Breast epithelium (tissue), 4 donors: ENCODE measurements around the gene ATM. TPM values are rescaled to one million over a fixed set of nuclear protein-coding genes. Genes with fewer than 3 reads are reported as not detected.
"Not testable (repeated sequence)": the region's sequence is repeated elsewhere in the genome, so short reads cannot be mapped to it uniquely, and the experiment has no call there.

ENCODE experiments used
- DNase-seq, 2 donors: peaks; one replicate each; pipeline ENCODE4 v3.0.0-alpha.2; 2019; ENCODE audit warnings: low spot score in 2 of 2
- H3K27ac ChIP-seq, 2 donors: fragments of 200-600 bp; sonication (generic) in 1 of 2; one replicate each; pipeline ENCODE4 v1.5.1; 2016 to 2019; ENCODE audit warnings: mild to moderate bottlenecking in 1 of 2
- H3K27me3 ChIP-seq, 2 donors: fragments of 200-600 bp; sonication (generic) in 1 of 2; one replicate each; pipeline versions ENCODE4 v1.5.1 to v1.6.0; 2017 to 2019; ENCODE audit warnings: control low read depth in 1 of 2, mild to moderate bottlenecking in 1 of 2
- H3K36me3 ChIP-seq: fragments of 200-600 bp; one replicate; pipeline ENCODE4 v1.5.1; 2019
- H3K4me1 ChIP-seq, 2 donors: fragments of 200-600 bp; sonication (generic); one replicate each; pipeline ENCODE4 v1.5.1; 2016 to 2019; ENCODE audit warnings: control low read depth in 1 of 2
- H3K4me3 ChIP-seq, 3 donors: fragments of 200-600 bp; sonication (generic); 1 replicate in 2 of 3; 2 replicates in 1 of 3; pipeline ENCODE4 v1.5.1; 2016 to 2019; ENCODE audit warnings: mild to moderate bottlenecking in 3 of 3, moderate library complexity in 2 of 3
- H3K9me3 ChIP-seq, 2 donors: fragments of 200-600 bp; sonication (generic) in 1 of 2; one replicate each; pipeline ENCODE4 v1.5.1; 2016 to 2019; ENCODE audit warnings: control low read depth in 1 of 2
- POLR2A ChIP-seq: fragments of 450-650 bp; IDR thresholded peaks from one replicate; pipeline ENCODE4 v1.6.1; 2016; ENCODE audit warnings: antibody characterized with exemption, mild to moderate bottlenecking, moderate library complexity
- POLR2AphosphoS5 ChIP-seq, 3 donors: sonication (generic); formaldehyde crosslinking; IDR thresholded peaks; one replicate each; pipeline ENCODE4 v1.6.1; 2017; ENCODE audit warnings: antibody characterized with exemption in 3 of 3
- intact Hi-C: fragments of 100-400 bp; cut with DNase I; formaldehyde crosslinking; loops from one replicate; pipeline ENCODE4 v1.15.1; 2023; ENCODE audit warnings: low total_unique reads
- total RNA-seq, 3 donors: library from RNA; depleted of rRNA; stranded (reverse); fragments of >200 nt; gene quantifications; one replicate each; pipeline ENCODE4 v1.1.0, GENCODE V29; 2016
- TF ChIP-seq, protein P1 (sequence below), 3 donors: fragments of 450-650 bp; IDR thresholded peaks; one replicate each; pipeline ENCODE4 v1.5.1; 2016 to 2017; ENCODE audit warnings: antibody characterized with exemption in 3 of 3, mild to moderate bottlenecking in 3 of 3, moderate library complexity in 3 of 3

Gene ATM
- total RNA-seq, 3 donors from 2014 or later, result 84.7 to 117 (median 91.4) TPM

DNA sequence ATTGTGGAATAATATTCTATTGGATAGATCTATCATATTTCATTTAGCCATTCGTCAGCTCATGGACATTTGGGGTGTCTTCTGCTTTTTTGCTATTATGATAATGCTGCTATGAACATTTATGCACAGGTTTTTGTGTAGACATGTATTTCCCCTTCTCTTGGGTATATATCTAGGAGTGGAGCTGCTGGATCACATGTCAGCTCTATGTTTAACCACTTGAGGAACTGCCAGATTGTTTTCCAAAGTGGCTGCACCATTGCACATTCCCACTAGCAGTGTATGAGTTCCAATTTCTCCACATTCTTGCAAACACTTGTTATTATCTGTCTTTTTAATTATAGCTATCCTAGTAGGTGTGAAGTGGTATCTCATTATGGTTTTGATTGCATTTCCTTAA lies 169.5 kb downstream of the ATM start:
- DNase-seq, result no peak
- TF ChIP-seq POLR2AphosphoS5 (IDR thresholded peaks at IDR 0.05) (no peak), POLR2A (no peak)
- TF ChIP-seq, protein P1, sequence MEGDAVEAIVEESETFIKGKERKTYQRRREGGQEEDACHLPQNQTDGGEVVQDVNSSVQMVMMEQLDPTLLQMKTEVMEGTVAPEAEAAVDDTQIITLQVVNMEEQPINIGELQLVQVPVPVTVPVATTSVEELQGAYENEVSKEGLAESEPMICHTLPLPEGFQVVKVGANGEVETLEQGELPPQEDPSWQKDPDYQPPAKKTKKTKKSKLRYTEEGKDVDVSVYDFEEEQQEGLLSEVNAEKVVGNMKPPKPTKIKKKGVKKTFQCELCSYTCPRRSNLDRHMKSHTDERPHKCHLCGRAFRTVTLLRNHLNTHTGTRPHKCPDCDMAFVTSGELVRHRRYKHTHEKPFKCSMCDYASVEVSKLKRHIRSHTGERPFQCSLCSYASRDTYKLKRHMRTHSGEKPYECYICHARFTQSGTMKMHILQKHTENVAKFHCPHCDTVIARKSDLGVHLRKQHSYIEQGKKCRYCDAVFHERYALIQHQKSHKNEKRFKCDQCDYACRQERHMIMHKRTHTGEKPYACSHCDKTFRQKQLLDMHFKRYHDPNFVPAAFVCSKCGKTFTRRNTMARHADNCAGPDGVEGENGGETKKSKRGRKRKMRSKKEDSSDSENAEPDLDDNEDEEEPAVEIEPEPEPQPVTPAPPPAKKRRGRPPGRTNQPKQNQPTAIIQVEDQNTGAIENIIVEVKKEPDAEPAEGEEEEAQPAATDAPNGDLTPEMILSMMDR (IDR thresholded peaks at IDR 0.05), result no peak
- Histone ChIP-seq H3K4me3 (no peak overlapping the region), H3K4me1 (no peaks in the 10 kb centered on the region), H3K27ac (no peak overlapping the region), H3K27me3 (no peaks in the 10 kb centered on the region), H3K9me3 (no peaks in the 10 kb centered on the region), H3K36me3 (no peaks in the 10 kb centered on the region)
- intact Hi-C loops, result loop anchor here (5.0 kb wide), 1 partner anchor 830 kb away; no protein-coding TSS in a partner anchor

- DNase-seq, result no peak
- Histone ChIP-seq H3K27me3 (no peaks in the 10 kb centered on the region), H3K4me1 (no peaks in the 10 kb centered on the region), H3K36me3 (no peaks in the 10 kb centered on the region), H3K4me3 (no peak overlapping the region), H3K9me3 (no peaks in the 10 kb centered on the region), H3K27ac (no peak overlapping the region)
- TF ChIP-seq POLR2AphosphoS5 (IDR thresholded peaks at IDR 0.05) (no peak), POLR2A (no peak)
- TF ChIP-seq, protein P1 (IDR thresholded peaks at IDR 0.05), result no peak
- intact Hi-C loops, result loop anchor here (5.0 kb wide), 1 partner anchor 829 kb away; no protein-coding TSS in a partner anchor
These were observed 170.2 kb downstream of the ATM start for GRCh38 chr11:108393046-108393445.

GRCh38 chr11:108394744-108395284 lies 171.9 kb downstream of the ATM start:
- intact Hi-C loops, result loop anchor here (5.0 kb wide), 1 partner anchor 827 kb away; no protein-coding TSS in a partner anchor
- no peak for TF ChIP-seq POLR2A
- TF ChIP-seq POLR2AphosphoS5 (IDR thresholded peaks at IDR 0.05), result no peak
- TF ChIP-seq, protein P1 (IDR thresholded peaks at IDR 0.05), result no peak
- H3K27me3 ChIP-seq, result no peaks in the 10 kb centered on the region

DNA sequence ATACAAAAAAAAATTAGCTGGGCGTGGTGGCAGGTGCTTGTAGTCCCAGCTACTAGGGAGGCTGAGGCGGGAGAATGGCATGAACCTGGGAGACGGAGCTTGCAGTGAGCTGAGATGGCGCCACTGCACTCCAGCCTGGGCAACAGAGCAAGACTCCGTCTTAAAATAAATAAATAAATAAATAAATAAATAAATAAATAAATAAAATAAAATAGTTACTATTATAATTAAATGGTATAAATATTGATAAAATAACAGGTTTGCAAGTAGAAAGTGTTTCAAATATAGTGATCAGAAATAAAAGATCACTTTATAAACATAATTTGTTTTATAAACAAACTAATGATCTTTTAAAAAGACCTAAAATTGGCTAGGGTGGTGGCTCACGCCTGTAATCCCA lies 173.8 kb downstream of the ATM start:
- DNase-seq, intact Hi-C loops, H3K4me3 ChIP-seq, H3K4me1 ChIP-seq, H3K27me3 ChIP-seq, H3K9me3 ChIP-seq, H3K36me3 ChIP-seq, H3K27ac ChIP-seq: not testable (repeated sequence)

More at GRCh38 chr11:108394744-108395284, 171.9 kb downstream of the ATM start:
- H3K27ac ChIP-seq, result no peak overlapping the region
- no peaks in the 10 kb centered on the region for H3K36me3 ChIP-seq
- no peak overlapping the region for H3K4me3 ChIP-seq
- no peak for DNase-seq
- H3K4me1 ChIP-seq, result no peaks in the 10 kb centered on the region
- H3K9me3 ChIP-seq, result no peaks in the 10 kb centered on the region

- TF ChIP-seq, protein P1 (IDR thresholded peaks at IDR 0.05), result no peak
- no peak for TF ChIP-seq POLR2AphosphoS5 (IDR thresholded peaks at IDR 0.05)
- TF ChIP-seq POLR2A, result no peak
These were observed 175.6 kb downstream of the ATM start for GRCh38 chr11:108398439-108398838.

More at GRCh38 chr11:108398439-108398838, 175.6 kb downstream of the ATM start:
- Histone ChIP-seq H3K9me3 (no peaks in the 10 kb centered on the region), H3K27me3 (no peaks in the 10 kb centered on the region), H3K36me3 (no peaks in the 10 kb centered on the region), H3K27ac (no peak overlapping the region), H3K4me3 (no peak overlapping the region), H3K4me1 (no peaks in the 10 kb centered on the region)
- DNase-seq, result no peak
- intact Hi-C loops, result no loop called here
